Measurements from ENCODE around the gene RPL3.

DNA sequence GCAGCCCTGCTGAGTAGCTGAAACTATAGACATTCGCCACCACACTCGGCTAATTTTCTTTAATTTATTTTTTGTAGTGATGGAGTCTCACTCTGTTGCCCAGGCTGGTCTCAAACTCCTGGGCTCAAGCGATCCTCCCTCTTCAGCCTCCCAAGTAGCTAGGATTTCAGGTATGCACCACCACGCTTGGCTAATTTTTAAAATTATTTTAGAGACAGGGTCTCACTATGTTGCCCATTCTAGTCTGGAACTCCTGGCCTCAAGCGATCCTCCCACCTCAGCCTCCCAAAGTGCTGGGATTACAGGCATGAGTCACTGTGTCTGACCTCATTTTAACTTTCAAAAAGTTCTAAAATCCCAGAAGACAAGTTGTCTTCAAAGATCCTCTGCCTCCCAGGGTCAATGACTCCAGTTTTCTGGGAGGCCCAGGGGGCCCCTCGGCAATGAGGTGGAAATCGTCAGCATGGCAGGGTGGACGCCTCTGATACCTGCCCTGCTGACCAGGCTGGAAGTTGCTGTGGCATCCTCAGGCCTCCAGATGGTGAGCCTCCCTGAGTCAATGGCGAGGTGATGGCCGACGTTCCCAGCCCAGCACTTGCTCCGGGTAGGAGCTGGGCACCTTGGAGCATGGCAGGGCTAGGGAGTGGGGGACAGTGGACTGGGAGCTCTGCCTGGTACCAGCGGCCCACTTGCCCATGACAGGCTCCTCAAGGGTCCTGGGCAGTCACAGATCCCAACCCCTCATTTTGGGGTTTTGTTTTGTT is 31.1 kb downstream of the RPL3 start:
- TF ChIP-seq FOXA1 (IDR thresholded peaks at IDR 0.05): no peak
- no peak for TF ChIP-seq YY1 (IDR thresholded peaks at IDR 0.05)
- no peak for TF ChIP-seq CTCF (IDR thresholded peaks at IDR 0.05; ENCODE audit: low read depth, low read length, missing input control)
- no peak for TF ChIP-seq RAD21 (IDR thresholded peaks at IDR 0.05)
- no peak for TF ChIP-seq JUND (IDR thresholded peaks at IDR 0.05)
- TF ChIP-seq RXRA (IDR thresholded peaks at IDR 0.05): no peak
- TF ChIP-seq, protein P1, sequence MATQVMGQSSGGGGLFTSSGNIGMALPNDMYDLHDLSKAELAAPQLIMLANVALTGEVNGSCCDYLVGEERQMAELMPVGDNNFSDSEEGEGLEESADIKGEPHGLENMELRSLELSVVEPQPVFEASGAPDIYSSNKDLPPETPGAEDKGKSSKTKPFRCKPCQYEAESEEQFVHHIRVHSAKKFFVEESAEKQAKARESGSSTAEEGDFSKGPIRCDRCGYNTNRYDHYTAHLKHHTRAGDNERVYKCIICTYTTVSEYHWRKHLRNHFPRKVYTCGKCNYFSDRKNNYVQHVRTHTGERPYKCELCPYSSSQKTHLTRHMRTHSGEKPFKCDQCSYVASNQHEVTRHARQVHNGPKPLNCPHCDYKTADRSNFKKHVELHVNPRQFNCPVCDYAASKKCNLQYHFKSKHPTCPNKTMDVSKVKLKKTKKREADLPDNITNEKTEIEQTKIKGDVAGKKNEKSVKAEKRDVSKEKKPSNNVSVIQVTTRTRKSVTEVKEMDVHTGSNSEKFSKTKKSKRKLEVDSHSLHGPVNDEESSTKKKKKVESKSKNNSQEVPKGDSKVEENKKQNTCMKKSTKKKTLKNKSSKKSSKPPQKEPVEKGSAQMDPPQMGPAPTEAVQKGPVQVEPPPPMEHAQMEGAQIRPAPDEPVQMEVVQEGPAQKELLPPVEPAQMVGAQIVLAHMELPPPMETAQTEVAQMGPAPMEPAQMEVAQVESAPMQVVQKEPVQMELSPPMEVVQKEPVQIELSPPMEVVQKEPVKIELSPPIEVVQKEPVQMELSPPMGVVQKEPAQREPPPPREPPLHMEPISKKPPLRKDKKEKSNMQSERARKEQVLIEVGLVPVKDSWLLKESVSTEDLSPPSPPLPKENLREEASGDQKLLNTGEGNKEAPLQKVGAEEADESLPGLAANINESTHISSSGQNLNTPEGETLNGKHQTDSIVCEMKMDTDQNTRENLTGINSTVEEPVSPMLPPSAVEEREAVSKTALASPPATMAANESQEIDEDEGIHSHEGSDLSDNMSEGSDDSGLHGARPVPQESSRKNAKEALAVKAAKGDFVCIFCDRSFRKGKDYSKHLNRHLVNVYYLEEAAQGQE (IDR thresholded peaks at IDR 0.05): no peak
- TF ChIP-seq EGR1 (IDR thresholded peaks at IDR 0.05; ENCODE audit: low read depth in 2 of 2): no peak
- no peak for TF ChIP-seq GABPA (IDR thresholded peaks at IDR 0.05 in 1 of 2, conservative IDR thresholded peaks at IDR 0.05 in 1 of 2)
